ENCODE data around the gene CCL11. TPM values are rescaled to one million over a fixed set of nuclear protein-coding genes. Genes with fewer than 3 reads are reported as not detected.

The CCL11 gene
- total and polyA plus RNA-seq, 2 of the 8 experiments (the other 6 are each of a cell fraction or from before 2014, with no cell fraction given), result not detected

DNA sequence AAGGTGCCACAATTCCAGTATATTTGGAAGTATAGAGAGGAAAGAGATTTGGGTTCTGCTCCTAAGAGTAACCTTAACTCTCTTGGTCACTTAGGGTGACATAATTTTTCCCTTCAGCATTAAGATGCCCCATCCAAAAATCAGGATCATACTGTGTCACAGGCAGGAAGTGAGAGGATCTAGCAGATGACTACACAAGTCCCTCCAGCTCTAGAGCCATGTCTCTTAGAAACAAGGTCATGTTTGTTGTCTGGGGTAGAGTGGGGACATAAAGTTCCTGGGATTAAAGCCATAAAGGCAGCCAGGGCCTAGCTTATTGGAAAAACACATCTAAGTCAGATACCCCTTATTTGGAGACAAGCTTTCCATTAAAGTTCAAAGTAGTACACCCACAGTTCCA, 36.4 kb downstream of the CCL11 start:
- H3K4me3 ChIP-seq (ENCODE audit: extremely low read depth in 1 of 4, insufficient read depth in 2 of 4, low read depth in 3 of 4, low read length in 4 of 4), result no peak overlapping the region
- no peak overlapping the region for H2AFZ ChIP-seq (ENCODE audit: low read length)
- FAIRE-seq, result no peak
- H4K5ac ChIP-seq (ENCODE audit: insufficient read length, low read depth, low read length), result no peak overlapping the region
- H4K8ac ChIP-seq (ENCODE audit: extremely low read depth, insufficient read depth, low read length), result no peak overlapping the region
- H4K91ac ChIP-seq (replicated peaks; ENCODE audit: insufficient read length, low read length), result no peak overlapping the region
- H3K4me1 ChIP-seq (replicated peaks in 1 of 4; ENCODE audit: control insufficient read depth in 3 of 4, insufficient read depth in 4 of 4, low read length in 3 of 4), result no peaks in the 10 kb centered on the region
- H3K79me1 ChIP-seq (ENCODE audit: low read depth, low read length), result no peaks in the 10 kb centered on the region
- H2BK120ac ChIP-seq (replicated peaks; ENCODE audit: low read depth, low read length), result no peak overlapping the region
- no peak overlapping the region for H3K14ac ChIP-seq (ENCODE audit: insufficient read length)
- H3K9ac ChIP-seq (replicated peaks in 1 of 4; ENCODE audit: extremely low read depth in 1 of 4, low read depth in 3 of 4, low read length in 3 of 4), result no peak overlapping the region
- no peak overlapping the region for H3K4me2 ChIP-seq (ENCODE audit: insufficient read depth in 1 of 2, low read depth in 2 of 2, low read length in 2 of 2)
- H2BK12ac ChIP-seq (ENCODE audit: low read depth, low read length), result no peak overlapping the region
- no peak overlapping the region for H3K23ac ChIP-seq (ENCODE audit: insufficient read length)
- H2AK5ac ChIP-seq (ENCODE audit: low read depth, low read length), result no peak overlapping the region
- H2BK15ac ChIP-seq (ENCODE audit: low read length), result no peak overlapping the region
- H3K4ac ChIP-seq (replicated peaks; ENCODE audit: insufficient read length, low read depth, low read length), result no peak overlapping the region
- no peak for DNase-seq (ENCODE audit: low read depth in 1 of 2, low spot score in 2 of 2)
- H4K20me1 ChIP-seq (replicated peaks in 1 of 2; ENCODE audit: control insufficient read depth in 1 of 2, insufficient read depth in 2 of 2, low read length in 2 of 2), result peaks cover 0 to 2% of the 10 kb centered on the region in 2 experiments
- no peaks in the 10 kb centered on the region for H3K23me2 ChIP-seq (ENCODE audit: low read depth, low read length)
- no peak overlapping the region for H3K27ac ChIP-seq (ENCODE audit: low read depth, low read length)
- no peak overlapping the region for H2BK20ac ChIP-seq (ENCODE audit: low read length)
- no peak overlapping the region for H3K18ac ChIP-seq (ENCODE audit: extremely low read depth, low read length)
- no peak overlapping the region for H3K56ac ChIP-seq (replicated peaks; ENCODE audit: insufficient read length, low read depth, low read length)
- H3K9me3 ChIP-seq (ENCODE audit: insufficient read depth in 2 of 2, low read depth in 1 of 2, low read length in 1 of 2), result no peaks in the 10 kb centered on the region
- no peaks in the 10 kb centered on the region for H3K27me3 ChIP-seq (replicated peaks in 1 of 4; ENCODE audit: control insufficient read depth in 3 of 4, extremely low read depth in 1 of 4, insufficient read depth in 3 of 4, low read length in 3 of 4)
- ChIA-PET POLR2A (ENCODE audit: partially characterized antibody) (interaction anchor here (0.7 kb wide), 1 partner anchor 664 kb away, joined by 3 read pairs; no protein-coding TSS in a partner anchor), CTCF (ENCODE audit: partially characterized antibody) (interaction anchor here (0.7 to 9.9 kb wide), 8 partner anchors 11 to 281 kb away, joined by 3 to 87 read pairs (median 4); partner anchors contain the start of gene CCL1)
- TF ChIP-seq SP2 (IDR thresholded peaks at IDR 0.05; ENCODE audit: low read length), result no peak
- no peak for TF ChIP-seq CHD2 (IDR thresholded peaks at IDR 0.05; ENCODE audit: low read length)
- no peak for TF ChIP-seq EZH2 (IDR thresholded peaks at IDR 0.05; ENCODE audit: low read depth, low read length, severe bottlenecking)
- TF ChIP-seq CTBP2 (IDR thresholded peaks at IDR 0.05; ENCODE audit: borderline replicate concordance, insufficient read depth, insufficient read length, low read length), result no peak
- H3K36me3 ChIP-seq (ENCODE audit: control insufficient read depth in 2 of 4, insufficient read depth in 4 of 4, low read length in 3 of 4), result no peaks in the 10 kb centered on the region
- no peak overlapping the region for H2BK5ac ChIP-seq (ENCODE audit: low read depth, low read length)
- no peaks in the 10 kb centered on the region for H3K79me2 ChIP-seq (ENCODE audit: control insufficient read depth in 1 of 2, insufficient read depth in 2 of 2, low read length in 2 of 2)
